AG04449 (cell line): ENCODE results near the gene ZNF771.

Source experiments
- CTCF ChIA-PET: fragments of 350-600 bp; formaldehyde crosslinking; extraction: SDS; loops from one replicate; lab custom pipeline; 2021; ENCODE audit warnings: antibody characterized with exemption; lab: Yijun Ruan, JAX
- POLR2A ChIA-PET: fragments of 400-600, 350-600 bp; formaldehyde crosslinking; extraction: SDS; loops from one replicate; lab custom pipeline; 2020; ENCODE audit warnings: antibody characterized with exemption, inconsistent platforms; lab: Yijun Ruan, JAX
- DNase-seq: peaks from one replicate; pipeline ENCODE4 v3.0.0-alpha.2; 2010; ENCODE audit warnings: low read depth, low spot score
- H3K4me3 ChIP-seq: 2 replicates; pipeline ENCODE4 v1.5.1; 2011; ENCODE audit warnings: low read depth, mild to moderate bottlenecking, control low read depth, low read length
- TF ChIP-seq, protein P1 (sequence below): IDR thresholded peaks from one replicate; pipeline ENCODE4 v1.5.1; 2011; ENCODE audit warnings: mild to moderate bottlenecking, moderate library complexity, low read length, control low read depth, inconsistent platforms; ENCODE audit not compliant: insufficient read depth; ENCODE audit errors: missing control alignments

ZNF771 gene

DNA sequence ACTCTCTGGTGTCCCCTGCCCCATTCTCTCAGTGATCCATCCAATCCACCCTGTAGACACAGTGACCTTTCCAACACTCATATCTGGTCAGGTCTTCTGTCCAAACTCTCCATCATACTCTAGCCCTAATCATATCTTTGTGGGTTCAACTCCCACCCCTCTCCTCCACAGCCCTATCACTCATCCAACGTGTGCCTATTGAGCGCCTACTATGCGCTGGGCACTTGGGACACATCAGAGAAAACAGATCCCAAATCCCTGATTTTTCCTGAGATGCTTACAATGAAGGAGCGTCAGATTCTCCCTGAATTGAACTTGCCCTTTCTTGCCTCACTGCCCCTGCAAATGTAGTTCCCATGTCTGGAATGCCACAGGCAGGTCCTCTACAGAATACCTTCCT, 20.6 kb downstream of the ZNF771 start:
- H3K4me3 ChIP-seq: no peak overlapping the region
- TF ChIP-seq, protein P1, sequence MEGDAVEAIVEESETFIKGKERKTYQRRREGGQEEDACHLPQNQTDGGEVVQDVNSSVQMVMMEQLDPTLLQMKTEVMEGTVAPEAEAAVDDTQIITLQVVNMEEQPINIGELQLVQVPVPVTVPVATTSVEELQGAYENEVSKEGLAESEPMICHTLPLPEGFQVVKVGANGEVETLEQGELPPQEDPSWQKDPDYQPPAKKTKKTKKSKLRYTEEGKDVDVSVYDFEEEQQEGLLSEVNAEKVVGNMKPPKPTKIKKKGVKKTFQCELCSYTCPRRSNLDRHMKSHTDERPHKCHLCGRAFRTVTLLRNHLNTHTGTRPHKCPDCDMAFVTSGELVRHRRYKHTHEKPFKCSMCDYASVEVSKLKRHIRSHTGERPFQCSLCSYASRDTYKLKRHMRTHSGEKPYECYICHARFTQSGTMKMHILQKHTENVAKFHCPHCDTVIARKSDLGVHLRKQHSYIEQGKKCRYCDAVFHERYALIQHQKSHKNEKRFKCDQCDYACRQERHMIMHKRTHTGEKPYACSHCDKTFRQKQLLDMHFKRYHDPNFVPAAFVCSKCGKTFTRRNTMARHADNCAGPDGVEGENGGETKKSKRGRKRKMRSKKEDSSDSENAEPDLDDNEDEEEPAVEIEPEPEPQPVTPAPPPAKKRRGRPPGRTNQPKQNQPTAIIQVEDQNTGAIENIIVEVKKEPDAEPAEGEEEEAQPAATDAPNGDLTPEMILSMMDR: no peak
- CTCF ChIA-PET: interaction anchor here (3.6 kb wide), 1 partner anchor 201 kb away, joined by 23 read pairs; no protein-coding TSS in a partner anchor
- no peak for DNase-seq
- POLR2A ChIA-PET: no interaction called here

DNA sequence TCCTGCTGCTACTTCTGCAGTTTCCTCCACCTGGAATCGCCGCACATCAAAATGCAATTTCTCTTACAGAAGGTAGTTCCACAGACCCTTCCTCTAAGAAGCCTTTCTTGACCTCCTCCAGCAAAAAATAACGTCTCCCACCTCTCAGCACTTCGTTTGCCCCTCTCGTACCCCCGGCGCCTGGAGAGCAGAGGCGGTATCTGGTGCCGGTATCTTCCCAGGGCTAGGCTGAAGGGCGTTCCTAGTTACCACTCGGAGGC, 21.9 kb downstream of the ZNF771 start:
- H3K4me3 ChIP-seq: peak overlapping the region; percentile 94
- POLR2A ChIA-PET: interaction anchor here (0.7 to 1.0 kb wide), 5 partner anchors 13 to 128 kb away, joined by 3 to 5 read pairs (median 3); partner anchors contain the start of gene SEPHS2
- CTCF ChIA-PET: interaction anchor here (0.5 to 3.6 kb wide), 37 partner anchors 9 to 385 kb away, joined by 3 to 43 read pairs (median 5); partner anchors contain the start of genes SEPHS2, ZNF688, ZNF747 and ZNF764
- TF ChIP-seq, protein P1: no peak
- DNase-seq: no peak

DNA sequence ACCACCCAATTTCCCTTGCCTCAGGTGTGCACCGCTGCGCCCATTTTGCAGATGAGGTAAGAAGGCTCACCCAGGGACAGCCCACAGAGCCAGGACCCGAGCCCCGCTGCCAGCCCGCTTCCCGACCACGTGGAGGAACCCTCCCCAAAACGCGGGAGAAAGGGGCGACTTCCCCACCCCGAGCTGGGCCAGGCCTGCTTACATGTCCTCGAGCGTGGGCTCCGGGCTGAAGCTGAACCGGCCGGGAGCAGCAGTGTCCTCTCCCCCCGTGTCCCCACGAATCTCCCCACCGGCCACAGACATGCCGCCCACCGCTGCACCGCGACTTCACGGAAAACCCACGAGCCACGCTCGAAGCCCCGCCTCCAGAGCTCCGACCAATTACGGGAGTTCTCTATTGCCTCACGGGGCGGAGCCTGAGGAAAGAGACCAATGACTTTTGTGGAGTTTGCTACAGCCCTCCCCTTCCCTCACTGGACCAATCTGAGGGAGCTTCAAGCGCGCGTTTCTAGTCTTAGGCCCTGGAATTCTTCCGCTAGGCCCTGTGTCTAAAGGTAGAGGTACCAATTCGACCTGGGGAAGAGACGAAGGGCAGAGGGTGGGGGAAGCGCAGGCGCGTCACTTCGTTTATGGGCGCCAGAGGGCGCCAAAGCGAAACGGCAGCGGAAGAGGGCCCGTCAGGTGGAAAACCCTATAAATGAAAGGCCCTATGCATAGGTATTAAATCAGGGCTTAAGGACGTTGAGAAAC, 22.4 kb downstream of the ZNF771 start, which contains the start of gene DCTPP1:
Gene DCTPP1, minus strand, starts transcription at position 353 of the 750 bp plus-strand sequence. Its CDS starts 50 bp downstream, at position 303.
- ChIA-PET POLR2A (interaction anchor here (0.7 to 1.0 kb wide), 6 partner anchors 12 to 186 kb away, joined by 3 to 5 read pairs (median 3); partner anchors contain the start of gene SEPHS2), CTCF (interaction anchor here (0.5 to 3.6 kb wide), 40 partner anchors 9 to 384 kb away, joined by 3 to 43 read pairs (median 4); partner anchors contain the start of genes SEPHS2, ZNF688, ZNF747 and ZNF764)
- peak within 1 kb of the TSS; percentile 94 for H3K4me3 ChIP-seq
- DNase-seq: peak; percentile 91
- TF ChIP-seq, protein P1: peak; percentile 71

DNA sequence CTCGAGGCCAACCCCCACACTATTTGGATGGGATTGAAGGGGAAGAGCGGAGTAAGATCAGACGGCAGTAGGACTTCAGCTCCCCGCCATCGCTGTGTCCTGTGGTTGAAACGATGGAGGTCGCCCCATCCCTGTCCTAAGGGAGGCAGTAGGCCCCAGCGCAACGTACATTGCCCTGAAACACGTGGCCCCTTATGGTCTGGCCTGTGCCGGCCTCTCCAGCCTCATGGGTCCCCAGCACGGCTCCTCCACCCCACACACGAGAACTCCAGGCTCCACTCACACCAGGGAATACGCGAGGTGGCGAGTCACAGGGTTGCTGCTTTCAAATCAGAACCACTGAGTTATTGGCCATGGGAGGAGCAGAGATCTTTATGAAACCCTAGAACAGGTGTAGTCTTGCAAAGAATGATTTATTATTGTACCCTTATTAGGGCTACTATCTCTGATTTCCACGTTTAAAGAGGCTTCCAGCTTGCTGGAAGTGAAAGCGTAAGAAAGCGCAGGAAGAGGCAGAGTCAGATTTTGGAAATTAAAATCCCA, 23.1 kb downstream of the ZNF771 start:
- POLR2A ChIA-PET: interaction anchor here (0.8 to 1.0 kb wide), 3 partner anchors 13 to 185 kb away, joined by 3 to 5 read pairs (median 3); no protein-coding TSS in a partner anchor
- H3K4me3 ChIP-seq: peak overlapping the region; percentile 37
- DNase-seq: no peak
- CTCF ChIA-PET: interaction anchor here (0.9 to 3.6 kb wide), 30 partner anchors 9 to 384 kb away, joined by 3 to 43 read pairs (median 5); partner anchors contain the start of genes SEPHS2, ZNF688 and ZNF747
- TF ChIP-seq, protein P1: no peak

DNA sequence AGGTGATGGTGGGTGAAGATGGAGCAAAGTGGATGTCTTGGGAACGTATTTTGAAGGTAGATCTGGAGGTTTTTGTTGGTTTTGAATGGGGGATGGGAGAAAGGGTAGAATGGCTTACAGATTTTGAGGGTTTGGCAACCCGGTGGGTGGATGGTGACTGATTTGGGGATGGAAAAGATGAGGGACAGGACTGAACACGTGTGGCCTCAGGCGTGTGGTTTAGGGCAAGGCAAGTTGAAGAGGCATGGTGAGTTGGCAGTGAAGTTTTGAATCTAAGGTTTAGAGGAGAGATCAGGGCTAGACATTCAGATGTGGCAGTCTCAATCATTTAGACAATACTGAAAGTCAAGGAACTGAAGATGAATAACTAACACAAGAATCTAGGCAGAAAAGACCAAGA, 27.4 kb downstream of the ZNF771 start:
- TF ChIP-seq, protein P1: no peak
- no peak overlapping the region for H3K4me3 ChIP-seq
- CTCF ChIA-PET: interaction anchor here (0.8 to 1.4 kb wide), 2 partner anchors 12 to 25 kb away, joined by 3 to 4 read pairs; no protein-coding TSS in a partner anchor
- no peak for DNase-seq
- POLR2A ChIA-PET: no interaction called here
